ENCODE results near the gene FCHSD1. TPM values are rescaled to one million over a fixed set of nuclear protein-coding genes. Genes with fewer than 3 reads are reported as not detected.

The FCHSD1 gene
- total and polyA plus RNA-seq, 2 donors (not counting 1 experiment from before 2014, with no cell fraction given): 123 to 193 TPM

- Mint-ChIP-seq H3K27ac (no peak overlapping the region), H3K4me1 (peaks cover 61% of the 10 kb centered on the region), H3K9me3 (ENCODE audit: insufficient read depth) (no peaks in the 10 kb centered on the region), H3K27me3 (no peaks in the 10 kb centered on the region), H3K4me3 (no peak overlapping the region)
- no peak overlapping the region for H3K4me3 ChIP-seq (ENCODE audit: control extremely low read depth in 1 of 5, extremely low read depth in 1 of 5, insufficient read depth in 1 of 5, low read depth in 2 of 5, low read length in 4 of 5)
- WGBS (ENCODE audit: insufficient coverage): no CpG with 5 or more reads among the region's 1 CpG
- peak overlapping the region in 1 of 2 donors; percentile 51 for H3K27ac ChIP-seq (ENCODE audit: low read length in 2 of 2)
- peaks cover 45% of the 10 kb centered on the region for H4K20me1 ChIP-seq (ENCODE audit: control insufficient read depth, insufficient read depth, low read length, poor library complexity, severe bottlenecking)
- H2AFZ ChIP-seq (ENCODE audit: insufficient read depth, low read depth, low read length, poor library complexity, severe bottlenecking): no peak overlapping the region
- intact Hi-C loops (cut with micrococcal nuclease): no loop called here
- H3K36me3 ChIP-seq (replicated peaks in 1 of 2; ENCODE audit: control extremely low read depth in 1 of 2, control insufficient read depth in 1 of 2, extremely low read depth in 1 of 2, insufficient read depth in 2 of 2, low read length in 1 of 2): peaks cover 7 to 11% of the 10 kb centered on the region in 2 experiments
- H3K9me3 ChIP-seq (ENCODE audit: control extremely low read depth in 1 of 3, control insufficient read depth in 2 of 3, insufficient read depth in 1 of 3, low read length in 2 of 3): peaks cover 0 to 6% (median 0%) of the 10 kb centered on the region in 3 donors
- peaks cover 89% of the 10 kb centered on the region for H3K79me2 ChIP-seq (ENCODE audit: control insufficient read depth, insufficient read depth, low read length)
- no peak overlapping the region for H3K4me2 ChIP-seq (replicated peaks; ENCODE audit: low read depth, low read length, poor library complexity, severe bottlenecking)
- no peaks in the 10 kb centered on the region for H3K27me3 ChIP-seq (replicated peaks in 1 of 4; ENCODE audit: control extremely low read depth in 1 of 4, control insufficient read depth in 3 of 4, insufficient read depth in 4 of 4, low read length in 3 of 4)
- ATAC-seq (ENCODE audit: low read depth) (no peak), DNase-seq (no peak)
- POLR2A ChIA-PET: interaction anchor here (0.9 kb wide), 1 partner anchor 21 kb away, joined by 3 read pairs; no protein-coding TSS in a partner anchor
- CTCF ChIA-PET: interaction anchor here (0.6 to 5.6 kb wide), 9 partner anchors 9 to 364 kb away, joined by 3 to 50 read pairs (median 3); partner anchors contain the start of genes DIAPH1, HDAC3 and RELL2
- TF ChIP-seq CTCF (IDR thresholded peaks at IDR 0.05) (no peak), EZH2 (IDR thresholded peaks at IDR 0.05; ENCODE audit: borderline replicate concordance, insufficient read depth, low read depth, low read length, poor library complexity, severe bottlenecking) (no peak)
- H3K4me1 ChIP-seq (ENCODE audit: control insufficient read depth in 2 of 2, insufficient read depth in 2 of 2, low read length in 2 of 2): peaks cover 26 to 39% of the 10 kb centered on the region in 2 donors
- no peak overlapping the region for H3K9ac ChIP-seq (ENCODE audit: low read length)
These were observed 54.4 kb downstream of the FCHSD1 start for GRCh38 chr5:141596867-141597266.

- H3K4me1 Mint-ChIP-seq: peaks cover 17% of the 10 kb centered on the region
- no peaks in the 10 kb centered on the region for H3K27me3 ChIP-seq (replicated peaks in 1 of 4; ENCODE audit: control extremely low read depth in 1 of 4, control insufficient read depth in 3 of 4, insufficient read depth in 4 of 4, low read length in 3 of 4)
- no peak for DNase-seq
- H3K79me2 ChIP-seq (ENCODE audit: control insufficient read depth, insufficient read depth, low read length): peaks cover 86% of the 10 kb centered on the region
- peaks cover 16 to 34% of the 10 kb centered on the region in 2 experiments for H3K36me3 ChIP-seq (replicated peaks in 1 of 2; ENCODE audit: control extremely low read depth in 1 of 2, control insufficient read depth in 1 of 2, extremely low read depth in 1 of 2, insufficient read depth in 2 of 2, low read length in 1 of 2)
- no peaks in the 10 kb centered on the region for H3K27me3 Mint-ChIP-seq
- WGBS (ENCODE audit: insufficient coverage): no CpG with 5 or more reads among the region's 2 CpGs
- no peak overlapping the region for H3K4me3 Mint-ChIP-seq
- H3K9me3 ChIP-seq (ENCODE audit: control extremely low read depth in 1 of 3, control insufficient read depth in 2 of 3, insufficient read depth in 1 of 3, low read length in 2 of 3): no peaks in the 10 kb centered on the region
- no peak overlapping the region for H3K4me2 ChIP-seq (replicated peaks; ENCODE audit: low read depth, low read length, poor library complexity, severe bottlenecking)
- ChIA-PET POLR2A (no interaction called here), CTCF (interaction anchor here (0.7 to 12.4 kb wide), 5 partner anchors 23 to 79 kb away, joined by 3 to 760 read pairs (median 3); partner anchors contain the start of gene DIAPH1)
- H3K27ac ChIP-seq (ENCODE audit: low read length in 2 of 2): no peak overlapping the region
- H3K9ac ChIP-seq (ENCODE audit: low read length): no peak overlapping the region
- H3K27ac Mint-ChIP-seq: no peak overlapping the region
- no peak for ATAC-seq (ENCODE audit: low read depth)
- no peaks in the 10 kb centered on the region for H3K9me3 Mint-ChIP-seq (ENCODE audit: insufficient read depth)
- H3K4me1 ChIP-seq (ENCODE audit: control insufficient read depth in 2 of 2, insufficient read depth in 2 of 2, low read length in 2 of 2): peaks cover 6 to 7% of the 10 kb centered on the region in 2 donors
- H2AFZ ChIP-seq (ENCODE audit: insufficient read depth, low read depth, low read length, poor library complexity, severe bottlenecking): no peak overlapping the region
- intact Hi-C loops (cut with micrococcal nuclease): no loop called here
- H4K20me1 ChIP-seq (ENCODE audit: control insufficient read depth, insufficient read depth, low read length, poor library complexity, severe bottlenecking): peaks cover 41% of the 10 kb centered on the region
- TF ChIP-seq CTCF (IDR thresholded peaks at IDR 0.05) (no peak), EZH2 (IDR thresholded peaks at IDR 0.05; ENCODE audit: borderline replicate concordance, insufficient read depth, low read depth, low read length, poor library complexity, severe bottlenecking) (no peak)
- H3K4me3 ChIP-seq (ENCODE audit: control extremely low read depth in 1 of 5, extremely low read depth in 1 of 5, insufficient read depth in 1 of 5, low read depth in 2 of 5, low read length in 4 of 5): no peak overlapping the region
These were observed 61.1 kb downstream of the FCHSD1 start for GRCh38 chr5:141590127-141590526.

All from B cell (primary cell).